Upper lobe of left lung (tissue), 6 donors: ENCODE results near the gene CCR5AS.

Source experiments
- ATAC-seq, 2 donors: fragments of 200-7000 bp; cut with Tn5 transposase; one replicate each; pipeline ENCODE4 v1.9.1; 2022; ENCODE audit warnings: mild to moderate bottlenecking in 2 of 2, moderate library complexity in 2 of 2; ENCODE audit not compliant: low FRiP score in 2 of 2
- DNase-seq, 2 donors: peaks; one replicate each; pipeline ENCODE4 v3.0.0-alpha.2; 2019 to 2020
- H3K27ac ChIP-seq, 4 donors: fragments of 200-600 bp; sonication (generic); one replicate each; pipeline ENCODE4 v1.5.1; 2016 to 2019
- H3K27me3 ChIP-seq, 4 donors: fragments of 200-600 bp; sonication (generic); one replicate each; pipeline ENCODE4 v1.5.1; 2017 to 2019
- H3K36me3 ChIP-seq, 4 donors: fragments of 200-600 bp; sonication (generic); one replicate each; pipeline ENCODE4 v1.5.1; 2016 to 2019
- H3K4me1 ChIP-seq, 4 donors: fragments of 200-600 bp; sonication (generic); one replicate each; pipeline ENCODE4 v1.5.1; 2018 to 2019
- H3K4me3 ChIP-seq, 4 donors: fragments of 200-600 bp; sonication (generic); one replicate each; pipeline ENCODE4 v1.5.1; 2017 to 2019; ENCODE audit warnings: mild to moderate bottlenecking in 2 of 4, moderate library complexity in 1 of 4
- H3K9me3 ChIP-seq, 4 donors: fragments of 200-600 bp; sonication (generic); one replicate each; pipeline ENCODE4 v1.5.1; 2018 to 2019
- EP300 ChIP-seq, 4 donors: sonication (generic); formaldehyde crosslinking; IDR thresholded peaks; one replicate each; pipeline ENCODE4 v1.5.1; 2017; ENCODE audit warnings: antibody characterized with exemption in 4 of 4, control low read depth in 2 of 4
- POLR2A ChIP-seq, 4 donors: fragments of 450-650 bp; IDR thresholded peaks; one replicate each; pipeline ENCODE4 v1.5.1; 2016 to 2017; ENCODE audit warnings: antibody characterized with exemption in 4 of 4, mild to moderate bottlenecking in 2 of 4
- POLR2AphosphoS5 ChIP-seq, 2 donors: sonication (generic); formaldehyde crosslinking; IDR thresholded peaks; one replicate each; pipeline ENCODE4 v1.5.1; 2017; ENCODE audit warnings: antibody characterized with exemption in 2 of 2
- WGBS, 2 donors: methylation state at CpG; one replicate each; pipeline ENCODE4 v1.1.5; 2017 to 2018; 5-methylcytosine and 5-hydroxymethylcytosine counted together
- TF ChIP-seq, protein P1 (sequence below), 6 experiments: fragments of 450-650 bp in 4 of 6; fragments of 200-600 bp in 2 of 6; sonication (generic) in 2 of 6; IDR thresholded peaks; one replicate each; pipeline ENCODE4 v1.5.1; 2016 to 2019; ENCODE audit warnings: antibody characterized with exemption in 6 of 6
- donor health status: DM: no; HTN: no; CAD: no; lungs with moderate emphysema.
- donor health status: DM: no; HTN: yes; CAD: no; lungs with severe emphysema.

The CCR5AS gene

GRCh38 chr3:46447228-46447985, 40.5 kb upstream of the CCR5AS start:
- no peaks in the 10 kb centered on the region for H3K9me3 ChIP-seq
- H3K27me3 ChIP-seq, result no peaks in the 10 kb centered on the region
- H3K4me1 ChIP-seq, result peaks cover 0 to 7% (median 3%) of the 10 kb centered on the region in 4 donors
- H3K36me3 ChIP-seq, result peaks cover 0 to 7% (median 0%) of the 10 kb centered on the region in 4 donors
- DNase-seq (no peak), ATAC-seq (no peak)
- TF ChIP-seq POLR2A (IDR thresholded peaks at IDR 0.05) (no peak), EP300 (IDR thresholded peaks at IDR 0.05) (no peak)
- WGBS, 2 donors, result 66 to 68% methylated on average over 5 of the region's 5 CpGs
- H3K27ac ChIP-seq, result no peak overlapping the region
- H3K4me3 ChIP-seq, result no peak overlapping the region

DNA sequence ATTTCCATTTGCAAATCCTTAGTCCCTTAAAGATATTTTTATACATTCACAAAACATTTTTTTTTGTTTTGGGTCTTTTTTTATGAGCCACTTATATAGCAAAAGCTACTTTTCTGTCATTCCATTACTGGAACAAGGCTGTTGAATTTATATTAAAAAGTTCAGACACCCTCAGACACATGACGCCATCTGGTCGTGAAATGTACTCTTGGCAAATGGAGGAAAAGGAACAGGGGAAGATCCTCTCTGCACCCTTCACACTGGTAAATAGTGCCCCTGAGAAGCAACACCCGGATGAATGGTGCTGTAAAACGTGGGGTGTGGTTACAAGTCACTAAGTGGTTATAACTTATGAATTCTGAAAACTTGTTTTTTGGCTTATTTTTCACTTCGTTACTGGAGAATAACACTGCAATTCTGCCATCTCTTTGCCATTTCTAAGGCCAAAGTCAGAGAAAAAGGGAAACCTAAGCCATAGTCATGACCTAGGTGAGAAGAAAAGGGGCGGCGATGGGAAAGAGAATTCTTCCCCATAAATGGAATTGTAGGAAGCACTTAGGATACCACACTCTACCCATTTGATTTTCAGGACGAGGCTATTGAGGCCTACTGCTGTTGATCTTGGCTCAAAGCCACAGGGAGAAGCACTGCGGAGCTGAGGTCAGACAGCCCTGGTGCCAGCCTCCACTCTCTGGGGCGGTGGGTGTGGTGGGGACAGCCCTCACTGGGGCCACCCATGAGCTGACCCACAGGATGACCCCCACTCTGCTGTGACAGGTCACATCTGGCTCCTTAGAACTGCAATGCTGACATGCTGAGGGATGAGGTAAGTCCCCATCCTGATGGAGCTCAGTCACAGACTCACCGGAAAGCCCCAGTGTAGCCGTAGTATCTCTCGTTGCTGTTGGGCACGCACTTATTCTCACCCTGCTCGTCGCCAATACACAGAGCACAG, 36.0 kb upstream of the CCR5AS start:
- H3K36me3 ChIP-seq, result peaks cover 0 to 12% (median 0%) of the 10 kb centered on the region in 4 donors
- no peak for TF ChIP-seq EP300 (IDR thresholded peaks at IDR 0.05)
- TF ChIP-seq, protein P1, sequence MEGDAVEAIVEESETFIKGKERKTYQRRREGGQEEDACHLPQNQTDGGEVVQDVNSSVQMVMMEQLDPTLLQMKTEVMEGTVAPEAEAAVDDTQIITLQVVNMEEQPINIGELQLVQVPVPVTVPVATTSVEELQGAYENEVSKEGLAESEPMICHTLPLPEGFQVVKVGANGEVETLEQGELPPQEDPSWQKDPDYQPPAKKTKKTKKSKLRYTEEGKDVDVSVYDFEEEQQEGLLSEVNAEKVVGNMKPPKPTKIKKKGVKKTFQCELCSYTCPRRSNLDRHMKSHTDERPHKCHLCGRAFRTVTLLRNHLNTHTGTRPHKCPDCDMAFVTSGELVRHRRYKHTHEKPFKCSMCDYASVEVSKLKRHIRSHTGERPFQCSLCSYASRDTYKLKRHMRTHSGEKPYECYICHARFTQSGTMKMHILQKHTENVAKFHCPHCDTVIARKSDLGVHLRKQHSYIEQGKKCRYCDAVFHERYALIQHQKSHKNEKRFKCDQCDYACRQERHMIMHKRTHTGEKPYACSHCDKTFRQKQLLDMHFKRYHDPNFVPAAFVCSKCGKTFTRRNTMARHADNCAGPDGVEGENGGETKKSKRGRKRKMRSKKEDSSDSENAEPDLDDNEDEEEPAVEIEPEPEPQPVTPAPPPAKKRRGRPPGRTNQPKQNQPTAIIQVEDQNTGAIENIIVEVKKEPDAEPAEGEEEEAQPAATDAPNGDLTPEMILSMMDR (IDR thresholded peaks at IDR 0.05), result peak in 5 of 6 experiments; percentile 47 to 74 (median 55)
- TF ChIP-seq POLR2AphosphoS5 (IDR thresholded peaks at IDR 0.05), result no peak
- no peak for TF ChIP-seq POLR2A (IDR thresholded peaks at IDR 0.05)
- no peak overlapping the region for H3K4me3 ChIP-seq
- 72 to 86% methylated on average over 16 of the region's 16 CpGs for WGBS, 2 donors
- no peaks in the 10 kb centered on the region for H3K9me3 ChIP-seq
- H3K27me3 ChIP-seq, result no peaks in the 10 kb centered on the region
- DNase-seq, result no peak
- peak in 1 of 2 donors; percentile 60 for ATAC-seq
- peaks cover 0 to 8% (median 3%) of the 10 kb centered on the region in 4 donors for H3K4me1 ChIP-seq
- no peak overlapping the region for H3K27ac ChIP-seq

DNA sequence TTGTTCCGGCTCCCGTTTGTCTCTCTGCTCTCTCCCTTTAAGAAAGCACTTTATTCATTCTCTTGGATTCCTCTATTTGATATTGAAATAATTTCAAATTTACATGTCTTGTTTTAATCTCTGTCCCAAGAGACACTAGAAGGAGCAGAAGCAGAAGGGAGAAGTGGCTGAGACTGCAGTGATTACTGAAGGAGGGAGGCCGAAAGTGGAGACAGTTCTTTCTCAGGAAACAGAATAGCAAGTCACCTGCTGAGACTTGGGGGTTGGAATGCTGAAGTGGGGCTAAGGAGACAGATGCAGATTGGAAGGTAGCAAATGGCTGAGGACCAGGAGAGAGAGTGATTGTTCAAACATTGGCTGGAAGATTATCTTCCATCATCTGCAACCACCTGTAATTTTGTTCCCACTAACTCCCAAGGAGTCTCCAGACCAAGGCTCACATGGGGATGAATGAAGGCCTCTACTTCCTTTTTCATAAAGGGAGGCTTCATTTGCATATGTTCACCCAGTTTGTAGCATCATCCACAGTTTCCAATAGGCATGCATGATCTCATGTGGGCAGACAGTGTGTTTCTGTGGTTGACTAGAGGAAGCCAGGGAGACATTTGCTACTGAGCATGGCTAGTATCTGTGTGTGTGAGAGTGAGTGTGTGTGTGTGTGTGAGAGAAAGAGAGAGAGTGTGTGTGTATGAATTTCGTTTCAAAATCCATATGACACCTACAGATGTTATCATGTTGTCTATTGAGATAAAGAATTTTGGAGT, 33.8 kb upstream of the CCR5AS start:
- Histone ChIP-seq H3K36me3 (peaks cover 0 to 12% (median 0%) of the 10 kb centered on the region in 4 donors), H3K27me3 (no peaks in the 10 kb centered on the region), H3K4me1 (peaks cover 0 to 8% (median 3%) of the 10 kb centered on the region in 4 donors), H3K27ac (no peak overlapping the region), H3K4me3 (no peak overlapping the region), H3K9me3 (no peaks in the 10 kb centered on the region)
- ATAC-seq, result peak; percentile 13 to 42
- TF ChIP-seq, protein P1 (IDR thresholded peaks at IDR 0.05), result no peak
- TF ChIP-seq POLR2AphosphoS5 (IDR thresholded peaks at IDR 0.05) (no peak), EP300 (IDR thresholded peaks at IDR 0.05) (no peak), POLR2A (IDR thresholded peaks at IDR 0.05) (no peak)
- WGBS, 2 donors, result 75 to 77% methylated on average over 4 of the region's 4 CpGs
- no peak for DNase-seq

DNA sequence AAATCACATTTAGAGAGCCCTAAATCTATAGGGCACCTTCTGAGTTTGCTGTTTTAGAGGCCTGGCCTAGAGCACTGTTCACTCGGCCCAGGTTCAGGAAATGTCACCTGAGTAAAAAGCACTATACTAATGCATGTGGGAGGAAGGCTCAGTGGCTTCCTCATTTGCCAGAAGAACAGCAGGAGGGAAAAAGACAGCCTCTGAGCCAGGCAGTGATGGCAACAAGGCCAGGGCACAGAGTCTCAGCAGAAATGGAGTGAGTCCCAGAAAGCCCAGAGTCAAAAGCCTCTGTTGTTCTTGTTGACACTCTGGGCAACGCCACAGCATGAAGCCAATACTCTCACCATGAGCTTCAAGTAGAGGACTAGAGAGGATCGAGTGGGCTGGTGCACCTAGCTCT, 32.0 kb upstream of the CCR5AS start:
- Histone ChIP-seq H3K27me3 (no peaks in the 10 kb centered on the region), H3K36me3 (peaks cover 0 to 5% (median 0%) of the 10 kb centered on the region in 4 donors), H3K4me3 (no peak overlapping the region), H3K4me1 (peaks cover 0 to 8% (median 3%) of the 10 kb centered on the region in 4 donors), H3K27ac (no peak overlapping the region), H3K9me3 (no peaks in the 10 kb centered on the region)
- no peak for ATAC-seq
- WGBS, 2 donors, result 82 to 84% methylated on average over 3 of the region's 3 CpGs
- TF ChIP-seq, protein P1 (IDR thresholded peaks at IDR 0.05), result no peak
- no peak for TF ChIP-seq POLR2AphosphoS5 (IDR thresholded peaks at IDR 0.05)
- DNase-seq, result no peak
